NOMO-1 treated with DMSO at 0.1 percent for 48 hours (cell line): ENCODE measurements around the gene RSPO1.
A peak's percentile ranks its signal among the peaks of the same experiment; 100 is the strongest.

Experiments used
- DNase-seq: peaks from one replicate; lab custom pipeline; 2025; ENCODE audit not compliant: unreplicated experiment; lab: John Stamatoyannopoulos, UW

RSPO1 gene

DNA sequence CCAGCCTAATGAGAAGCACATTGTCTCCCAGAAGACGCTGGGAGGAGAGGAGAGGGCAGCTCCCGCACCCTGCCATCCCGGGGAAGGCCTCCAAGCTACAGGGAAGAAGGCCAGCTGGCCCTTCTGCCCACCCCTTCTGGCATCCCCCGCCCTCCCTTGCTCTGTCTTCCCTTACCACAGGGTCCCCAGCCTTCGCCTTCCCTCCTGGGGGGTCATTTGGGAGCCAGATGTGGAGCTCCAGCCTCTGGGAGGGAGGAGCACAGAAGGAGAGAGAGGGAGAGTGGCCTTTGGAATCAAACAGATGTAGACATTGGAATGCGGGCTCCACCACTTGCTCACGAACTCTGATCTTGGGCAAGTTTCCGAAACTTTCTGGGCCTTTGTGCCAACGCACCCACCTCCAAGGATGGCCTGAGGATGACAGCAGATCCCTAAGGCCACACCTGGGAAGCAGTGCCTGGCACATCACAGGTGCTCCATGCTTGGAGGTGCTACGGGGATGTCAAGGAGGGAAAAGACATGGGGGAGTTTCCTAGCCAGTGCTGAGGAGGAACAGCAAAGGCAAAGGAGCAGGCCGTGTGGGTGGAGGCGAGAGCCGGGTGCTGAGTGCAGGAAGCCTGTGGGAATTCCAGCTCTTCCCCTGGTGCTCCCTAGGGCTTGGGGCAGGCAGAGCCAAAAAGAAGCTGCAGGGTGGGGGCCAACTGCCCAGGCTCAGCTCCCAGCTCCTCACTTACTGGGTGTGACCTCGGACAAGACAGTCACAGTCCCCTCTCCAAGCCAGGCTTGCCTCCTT is 23.1 kb upstream of the RSPO1 start:
- DNase-seq = no peak

DNA sequence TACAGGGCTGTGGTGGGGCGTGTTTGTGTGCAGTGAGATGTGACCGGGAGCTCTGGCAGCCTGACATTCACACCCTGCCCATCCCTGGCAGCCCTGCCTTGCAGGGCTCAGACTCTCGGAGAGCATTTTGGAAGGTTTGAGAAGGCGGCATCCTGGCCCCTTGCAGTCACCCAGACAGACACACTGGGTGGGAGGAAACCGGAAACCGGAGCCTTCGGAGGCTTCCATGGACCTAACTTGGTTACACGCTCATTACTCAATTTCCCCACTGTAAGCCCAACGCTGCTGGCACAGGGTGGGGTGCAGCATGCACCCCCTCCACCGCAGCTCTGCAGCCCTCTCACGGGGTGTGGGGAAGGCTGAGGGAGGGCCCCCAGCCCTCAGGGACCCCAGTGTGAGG is 22.2 kb upstream of the RSPO1 start:
- DNase-seq = no peak

DNA sequence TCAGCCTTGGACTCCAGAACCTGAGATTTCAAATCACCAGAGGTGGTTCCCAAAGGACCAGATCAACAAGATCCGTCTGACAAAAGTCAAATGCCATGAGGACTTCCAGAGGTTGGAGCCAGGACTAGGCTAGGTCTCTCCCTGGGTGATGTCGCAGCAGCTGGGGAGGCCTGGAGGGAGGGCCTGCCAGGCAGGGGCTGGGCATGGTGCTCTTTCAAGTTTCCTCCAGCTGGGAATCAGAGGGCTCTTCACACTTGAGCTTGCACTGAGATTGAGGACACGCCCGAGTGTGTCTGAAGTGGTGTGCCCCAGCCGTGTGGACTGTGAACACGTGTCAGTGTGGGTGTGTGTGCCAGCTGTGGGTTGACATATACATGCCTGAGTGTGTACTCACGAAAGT is 21.3 kb upstream of the RSPO1 start:
- DNase-seq = no peak

DNA sequence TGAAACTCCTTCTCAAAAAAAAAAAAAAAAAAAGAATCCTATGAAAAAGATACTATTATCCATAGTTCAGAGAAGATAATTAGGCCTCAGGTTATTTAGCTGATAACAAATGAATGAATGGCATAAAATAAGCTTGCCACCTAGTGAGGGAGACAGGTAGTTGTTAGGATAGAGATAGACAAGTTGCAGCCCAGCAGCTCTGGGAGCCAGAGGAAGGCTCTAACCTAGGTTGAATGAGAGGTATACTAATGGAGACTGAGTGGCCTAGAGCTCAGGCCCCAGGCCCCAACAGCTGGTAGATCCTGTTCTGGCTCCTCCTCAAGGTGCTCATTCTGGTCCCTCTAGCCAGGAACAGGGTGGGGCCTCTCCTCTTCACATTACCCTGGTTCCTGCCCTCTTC is 20.6 kb upstream of the RSPO1 start:
- no peak for DNase-seq

DNA sequence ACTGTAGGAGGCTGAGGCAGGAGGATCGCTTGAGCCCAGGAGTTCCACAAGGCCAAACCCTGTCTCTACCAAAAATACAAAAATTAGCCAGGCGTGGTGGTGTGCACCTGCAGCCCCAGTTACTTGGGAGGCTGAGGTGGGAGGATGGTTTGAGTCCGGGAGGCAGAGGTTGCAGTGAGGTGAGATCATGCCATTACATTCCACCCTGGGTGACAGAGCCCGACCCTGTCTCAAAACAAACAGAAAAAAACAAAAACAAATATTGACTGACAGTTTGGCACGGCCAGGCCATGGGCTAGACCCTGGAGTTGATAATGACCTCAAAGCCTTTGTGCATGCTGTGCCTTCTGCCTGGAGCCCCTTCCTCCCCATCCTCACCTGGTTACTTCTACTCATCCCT is 19.2 kb upstream of the RSPO1 start:
- no peak for DNase-seq

DNA sequence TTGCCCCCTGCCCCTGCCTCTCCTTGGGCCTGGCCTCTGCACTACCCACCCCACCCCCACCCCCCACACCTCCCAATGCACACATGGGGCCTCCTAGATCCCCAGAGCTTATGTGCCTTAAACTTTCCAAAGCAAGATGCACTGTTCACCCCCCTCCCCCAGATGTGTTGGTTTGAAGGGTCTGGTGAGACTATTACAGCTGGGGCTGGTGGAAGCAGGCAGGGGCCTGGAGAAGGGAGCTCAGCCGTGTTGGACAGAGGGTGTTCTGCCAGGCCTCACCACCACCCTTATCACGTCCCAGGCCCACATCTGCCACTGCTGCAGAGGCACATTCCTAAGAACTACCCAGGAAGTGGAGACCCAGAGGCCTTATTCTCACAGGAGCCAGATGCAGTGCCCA is 18.3 kb upstream of the RSPO1 start:
- no peak for DNase-seq

DNA sequence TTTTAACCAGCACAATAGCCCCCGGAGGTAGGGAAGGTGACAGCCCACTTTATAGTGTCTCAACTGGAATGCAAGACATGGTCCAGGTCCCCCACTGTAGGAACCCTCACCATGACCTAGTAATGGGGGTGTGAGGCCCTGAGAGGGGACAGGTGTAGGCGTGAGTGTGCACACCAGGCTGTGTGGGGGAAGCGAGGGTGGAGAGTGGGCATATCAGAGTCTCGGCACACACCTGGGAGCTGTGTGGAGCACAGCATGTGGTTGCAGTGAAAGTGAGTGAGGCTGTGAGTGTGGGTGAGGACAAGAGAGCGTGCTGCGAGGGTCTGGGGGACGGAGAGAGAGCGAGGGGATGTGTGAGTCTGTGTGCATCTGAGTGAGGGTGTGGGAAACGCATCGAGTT is 17.1 kb upstream of the RSPO1 start:
- DNase-seq = no peak

DNA sequence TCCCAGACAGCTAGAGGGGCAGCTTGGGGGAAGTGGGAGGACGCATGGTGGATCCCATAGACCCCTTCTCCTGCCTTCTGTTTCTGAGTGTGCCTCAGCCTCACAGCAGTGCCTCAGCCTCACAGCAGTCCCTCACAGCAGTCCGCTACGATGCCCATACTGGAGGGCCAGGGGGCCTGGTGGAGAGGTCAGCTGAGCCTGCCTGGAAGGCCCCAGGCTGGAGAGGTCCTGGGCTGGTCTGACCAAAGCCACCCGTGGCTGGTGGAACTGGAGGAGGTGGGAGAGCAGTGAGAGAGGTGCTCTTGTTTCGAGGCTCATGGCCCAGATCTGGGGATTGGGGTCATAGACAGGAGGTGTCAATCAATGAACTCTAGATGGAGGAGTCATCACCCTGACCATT is 16.0 kb upstream of the RSPO1 start:
- no peak for DNase-seq

DNA sequence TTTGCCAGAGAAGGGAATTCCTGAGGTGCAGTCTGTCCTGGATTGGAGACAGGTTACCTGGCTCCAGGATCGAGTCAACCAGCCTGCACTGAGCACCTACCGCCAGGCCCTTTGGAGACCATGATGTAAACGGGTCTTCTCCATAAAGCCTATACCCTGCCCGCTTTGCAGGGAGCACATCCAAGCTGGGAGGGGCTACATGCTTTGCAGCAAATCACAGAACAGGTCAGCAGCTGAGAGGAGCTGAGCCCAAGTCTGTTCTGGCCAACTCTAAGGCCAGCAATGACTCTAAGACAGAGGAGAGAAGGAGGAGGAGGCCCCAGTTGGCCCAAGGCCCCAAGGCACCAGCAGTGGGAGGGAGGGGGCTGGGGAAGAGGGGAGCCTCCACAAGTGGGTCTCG is 15.5 kb upstream of the RSPO1 start:
- DNase-seq = no peak

DNA sequence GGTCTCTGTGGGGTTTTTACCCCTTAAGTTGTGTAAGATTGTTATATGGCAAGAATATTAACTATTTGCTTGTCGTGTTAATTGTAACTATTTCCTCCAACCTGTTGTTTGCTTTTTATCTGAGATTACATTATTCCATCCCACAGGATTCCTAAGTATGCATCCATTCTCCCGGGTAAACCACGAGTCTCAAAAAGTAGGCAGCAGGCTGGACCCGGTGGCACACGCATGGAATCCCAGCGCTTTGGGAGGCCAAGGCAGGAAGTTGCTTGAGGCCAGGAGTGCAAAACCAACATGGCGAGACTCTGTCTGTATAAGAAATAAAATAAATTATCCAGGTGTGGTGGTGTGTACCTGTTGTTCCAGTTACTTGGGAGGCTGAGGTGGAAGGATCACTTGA is 12.6 kb upstream of the RSPO1 start:
- no peak for DNase-seq

DNA sequence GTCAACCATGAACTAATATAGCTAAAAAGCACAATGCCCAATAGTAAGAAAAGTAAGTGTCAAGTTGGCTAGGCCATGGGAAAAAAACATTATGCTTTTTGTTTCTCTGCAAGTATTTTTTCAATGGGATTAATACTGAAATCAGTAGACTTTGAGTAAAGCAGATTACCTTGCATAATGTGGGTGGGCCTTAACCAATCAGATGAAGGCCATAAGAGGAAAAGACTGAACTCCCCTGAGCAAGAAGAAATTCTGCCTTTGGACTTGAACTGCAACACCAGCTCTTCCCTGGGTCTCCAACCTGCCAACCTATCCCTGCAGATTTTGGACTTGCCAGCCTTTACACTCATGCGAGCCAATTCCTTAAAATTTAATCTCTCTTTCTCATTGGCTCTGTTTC is 6.4 kb upstream of the RSPO1 start:
- DNase-seq = no peak

DNA sequence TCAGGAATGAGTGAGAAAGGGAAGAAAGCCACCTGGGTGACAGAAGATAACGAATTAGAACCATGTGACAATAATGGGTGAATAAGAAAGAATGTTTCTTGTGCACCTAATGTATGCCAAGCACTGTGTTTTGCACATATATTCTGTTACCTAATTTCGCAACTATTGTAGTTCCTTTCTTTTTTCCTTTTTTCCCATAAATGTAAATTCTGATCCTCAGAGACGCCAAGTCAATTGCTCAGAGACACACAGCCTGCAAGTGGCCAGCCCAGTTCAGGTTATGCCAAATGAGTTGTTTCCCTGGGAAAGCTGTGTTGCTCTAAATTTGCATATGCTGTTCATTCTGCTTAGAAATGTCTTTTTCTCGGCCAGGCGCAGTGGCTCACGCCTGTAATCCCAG is 1.7 kb upstream of the RSPO1 start:
- DNase-seq = no peak

DNA sequence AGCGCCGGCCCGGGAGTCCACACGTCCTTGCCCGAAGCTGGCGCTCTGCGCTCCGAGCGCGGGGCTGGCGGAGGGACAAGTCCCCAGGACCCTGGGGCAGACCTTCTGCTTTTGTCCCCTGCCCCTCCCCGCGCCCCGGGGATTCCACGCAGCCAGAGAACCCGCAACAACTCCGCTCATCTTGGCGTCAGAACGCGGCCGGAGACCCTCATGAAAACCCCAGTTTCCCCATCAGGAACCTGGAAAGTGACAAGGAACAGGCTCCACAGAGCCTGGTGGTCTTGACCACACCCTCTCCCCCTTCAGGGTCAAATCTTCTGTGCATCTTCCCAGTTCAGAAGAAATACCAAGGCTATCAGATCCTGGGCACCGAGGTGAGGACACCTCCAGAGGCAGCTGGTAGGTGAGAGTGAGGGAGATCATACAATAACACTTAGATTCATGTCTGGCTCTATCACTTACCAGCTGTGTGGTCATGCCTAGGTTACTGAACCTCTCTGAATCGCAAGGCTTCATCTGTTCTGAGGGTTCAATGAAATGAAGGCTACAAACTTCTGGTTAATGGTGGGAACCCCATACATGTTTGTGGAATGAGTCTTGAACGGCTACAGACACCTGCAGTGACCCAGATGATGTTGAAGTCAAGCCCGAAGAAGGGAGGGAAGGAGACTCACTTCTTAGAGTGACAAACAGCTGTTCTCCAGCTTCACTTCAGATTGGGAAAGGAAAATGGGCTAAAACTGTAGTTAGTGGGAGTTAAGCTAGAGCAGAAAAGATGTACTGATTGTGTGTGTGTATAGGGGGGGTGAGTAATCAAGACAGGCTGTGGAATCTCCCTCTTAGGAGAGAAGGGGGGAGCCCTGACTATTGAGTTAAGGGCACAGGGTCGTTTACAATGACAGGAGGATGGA is 555 bp upstream of the RSPO1 start:
- no peak for DNase-seq

DNA sequence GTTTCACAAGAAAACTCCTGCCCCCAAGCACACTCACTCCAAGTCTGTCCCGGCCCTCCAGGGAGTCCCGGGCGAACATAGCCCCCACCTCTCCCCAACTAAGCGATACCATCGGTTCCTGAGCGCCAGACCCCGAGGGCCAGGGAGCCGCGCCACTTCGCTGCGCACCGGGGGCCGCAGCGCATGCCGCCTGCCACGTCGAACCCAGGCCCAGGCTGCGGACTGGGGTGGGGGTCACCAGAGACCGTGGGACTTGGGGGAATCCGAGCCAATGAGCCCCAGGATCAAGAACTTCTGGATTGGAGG is 801 bp downstream of the RSPO1 start:
- no peak for DNase-seq

DNA sequence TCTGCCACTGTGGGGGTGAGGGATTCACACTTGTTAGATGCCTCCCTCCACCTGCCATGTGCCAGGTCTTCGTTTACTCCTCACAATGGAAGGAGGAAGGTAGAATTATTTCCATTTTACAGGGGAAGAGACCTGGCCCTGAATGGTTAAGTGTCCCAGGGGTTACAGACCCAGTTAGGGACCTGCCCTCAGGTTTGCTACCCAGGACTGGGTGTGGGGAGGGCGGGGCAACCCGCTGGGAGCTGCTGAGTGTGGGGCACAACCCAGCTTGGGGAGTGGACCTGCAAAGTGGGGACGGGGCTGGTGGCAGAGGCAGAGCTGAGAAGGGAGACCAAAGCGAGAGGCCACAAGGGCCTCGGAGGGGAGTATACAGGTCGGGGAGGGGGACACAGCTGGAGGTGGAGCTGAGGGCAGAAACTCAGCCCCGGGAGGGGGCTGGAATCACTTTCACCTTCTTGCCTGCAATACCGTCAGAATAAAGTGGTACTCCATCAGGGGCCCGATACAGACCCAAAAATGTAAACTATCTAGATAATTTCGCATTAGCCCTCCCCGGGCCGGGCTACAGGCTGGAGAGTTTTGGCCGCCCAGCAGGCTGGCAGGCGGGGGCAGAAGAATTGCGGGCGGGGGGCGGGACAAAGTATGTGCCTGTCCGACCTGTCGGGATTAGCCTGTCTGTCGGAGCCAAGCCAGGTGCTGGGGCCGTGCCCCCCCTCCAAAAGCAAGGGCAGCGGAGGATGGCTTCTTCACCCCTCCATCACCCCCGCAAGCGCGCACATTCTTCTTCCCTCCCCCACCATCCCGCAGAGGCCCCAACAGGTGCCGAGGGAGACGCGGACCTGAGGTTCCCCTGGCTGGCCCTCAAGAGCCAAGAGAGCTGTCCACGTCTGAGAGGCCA is 1.4 kb downstream of the RSPO1 start:
- no peak for DNase-seq

DNA sequence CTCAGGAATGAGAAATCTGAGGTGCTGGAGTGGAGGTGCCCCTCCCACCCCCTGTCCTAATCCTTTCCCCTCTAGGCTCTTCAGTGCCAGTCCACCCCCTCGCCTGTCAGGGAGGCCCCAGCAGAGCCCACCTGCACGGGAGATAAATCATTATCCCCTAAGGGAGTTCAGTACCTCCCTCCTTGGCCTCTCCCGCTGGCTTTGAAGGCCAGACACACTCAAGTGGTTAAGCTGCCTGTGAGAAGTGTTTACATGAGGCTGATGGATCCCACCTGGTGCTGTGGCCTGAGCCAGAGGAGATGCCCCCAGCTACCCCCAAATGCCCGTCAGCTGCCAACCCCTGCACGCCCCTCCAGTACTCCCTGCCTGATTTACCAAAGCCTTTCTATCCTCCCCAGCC is 3.7 kb downstream of the RSPO1 start:
- no peak for DNase-seq

DNA sequence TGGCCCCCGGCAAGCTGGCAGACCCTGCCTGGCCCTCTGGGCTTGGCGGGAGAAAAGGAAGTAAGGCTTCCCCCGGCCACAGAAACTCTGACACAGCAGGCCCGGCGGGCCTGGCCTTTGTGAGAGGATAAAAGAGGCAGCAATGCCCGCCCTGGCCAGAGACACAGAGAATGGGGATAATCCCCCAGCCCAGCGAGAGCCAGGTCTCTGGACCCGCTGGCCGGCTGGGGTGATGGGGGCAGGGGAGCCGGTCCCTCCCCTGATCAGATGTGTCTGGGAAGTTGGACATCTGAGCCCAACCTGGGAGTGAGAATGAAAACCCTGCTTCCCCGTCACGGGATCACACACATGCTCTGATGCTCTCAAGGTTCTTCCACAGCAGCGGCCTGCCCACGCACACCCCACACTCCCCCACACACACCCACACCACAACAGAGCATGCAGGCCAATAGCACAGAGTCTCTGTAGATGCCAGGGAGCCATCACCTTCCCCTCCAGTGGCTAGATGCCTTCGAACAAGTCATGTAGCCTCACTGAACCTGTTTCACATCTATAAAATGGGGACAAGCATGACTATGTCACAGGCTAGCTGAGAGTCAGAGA is 4.2 kb downstream of the RSPO1 start:
- DNase-seq = no peak

DNA sequence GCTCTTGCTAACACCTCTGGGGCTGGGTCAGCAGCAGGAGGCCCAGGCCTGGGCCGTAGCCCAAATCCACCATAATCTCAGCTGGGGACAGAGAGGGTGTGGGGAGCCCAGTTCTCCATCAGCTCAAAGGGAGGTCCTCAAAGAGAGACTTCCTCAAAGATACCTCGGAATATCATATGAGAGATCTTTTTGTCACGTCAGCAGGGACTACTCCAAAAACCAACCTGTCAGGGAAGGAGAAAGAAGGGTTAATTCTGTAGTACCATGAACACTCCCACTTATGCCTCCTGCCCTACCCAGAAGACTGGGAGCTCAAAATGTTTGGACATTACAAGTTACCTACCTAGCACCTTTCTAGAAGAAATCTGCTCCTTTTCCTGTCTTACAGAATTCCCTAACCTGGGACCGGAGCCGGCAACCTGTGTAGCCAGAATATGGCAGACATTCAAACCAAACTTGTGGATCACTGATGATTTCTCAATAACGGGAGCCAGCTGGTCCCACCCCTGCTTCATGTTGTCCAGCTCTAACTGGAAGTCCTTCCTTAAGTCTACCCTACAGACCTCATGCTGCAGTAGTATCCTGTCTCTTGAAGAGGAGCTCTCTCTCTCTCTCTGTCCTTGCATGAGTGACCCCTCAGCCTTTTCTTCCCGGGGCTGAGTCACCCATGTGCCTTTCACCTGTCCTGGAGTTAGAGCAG is 4.8 kb downstream of the RSPO1 start:
- no peak for DNase-seq

DNA sequence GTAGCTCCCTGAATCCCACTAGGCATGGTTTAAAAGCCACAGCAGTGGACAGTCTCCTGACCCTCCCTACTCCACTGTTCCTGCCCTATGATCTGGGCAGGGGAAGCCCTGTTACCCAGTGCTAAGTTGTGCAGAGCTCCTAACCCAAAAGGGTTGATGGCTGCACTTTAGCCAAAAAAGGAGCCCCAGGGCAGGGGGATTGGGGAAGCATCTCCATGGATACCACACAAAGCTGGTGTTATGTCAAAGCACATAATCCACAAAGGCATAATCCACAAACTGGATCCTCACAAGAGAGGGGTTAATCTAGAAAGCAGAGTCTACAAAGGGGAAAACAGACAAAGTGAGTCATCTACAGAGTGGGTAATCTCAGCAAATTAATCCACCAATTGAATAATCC is 5.7 kb downstream of the RSPO1 start:
- DNase-seq = no peak

DNA sequence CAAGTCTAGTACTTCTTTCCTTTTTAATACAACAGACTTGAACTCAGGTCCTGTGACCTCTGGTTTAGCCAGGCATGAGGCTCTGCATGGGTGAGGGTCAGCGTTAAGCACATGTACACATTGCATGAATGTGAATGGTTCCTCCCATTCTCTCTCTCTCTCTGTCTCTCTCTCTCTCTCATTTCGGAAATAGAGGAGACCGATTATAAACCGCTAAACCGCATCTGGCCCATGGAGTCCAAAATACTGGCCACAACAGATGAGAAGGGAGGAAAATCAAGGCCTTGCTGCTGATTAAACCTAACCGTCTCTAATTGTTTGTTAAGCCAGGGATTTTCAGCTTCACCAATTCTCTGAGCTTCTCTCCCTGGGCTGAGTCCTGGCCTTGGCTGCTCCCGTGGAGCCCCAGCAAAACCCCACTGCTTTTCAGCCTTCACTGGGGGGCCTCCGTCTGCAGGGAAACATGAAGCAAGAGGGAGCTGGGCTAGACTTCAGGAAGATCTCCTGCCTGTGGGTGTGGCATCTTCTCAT is 6.6 kb downstream of the RSPO1 start:
- peak; percentile 41 for DNase-seq
